ENCODE data around the gene CEPT1. TPM values are rescaled to one million over a fixed set of nuclear protein-coding genes. Genes with fewer than 3 reads are reported as not detected.
A peak's percentile ranks its signal among the peaks of the same experiment; 100 is the strongest.

Gene CEPT1
- total and polyA plus RNA-seq, 2 donors from 2014 or later: 19.2 to 35.7 TPM

GRCh38 chr1:111133866-111134265 is 6.2 kb upstream of the CEPT1 start:
- intact Hi-C loops (cut with DNase I): no loop called here
- Histone ChIP-seq H3K4me1 (ENCODE audit: control insufficient read depth in 2 of 3, insufficient read depth in 2 of 3, low read depth in 1 of 3, low read length in 3 of 3) (peaks cover 0 to 3% (median 0%) of the 10 kb centered on the region in 3 donors), H3K4me3 (ENCODE audit: low read length in 3 of 3) (no peak overlapping the region), H3K27ac (ENCODE audit: low read depth in 2 of 2, low read length in 2 of 2) (no peak overlapping the region), H3K9me3 (ENCODE audit: control insufficient read depth in 2 of 3, insufficient read depth in 1 of 3, low read length in 3 of 3) (no peaks in the 10 kb centered on the region), H3K36me3 (ENCODE audit: control insufficient read depth in 2 of 3, insufficient read depth in 3 of 3, low read length in 3 of 3) (no peaks in the 10 kb centered on the region), H3K27me3 (ENCODE audit: control insufficient read depth, insufficient read depth, low read length) (no peaks in the 10 kb centered on the region), H3K9ac (ENCODE audit: low read length in 3 of 3) (no peak overlapping the region)
- FAIRE-seq (no peak), DNase-seq (no peak)
- no peak for TF ChIP-seq CTCF (IDR thresholded peaks at IDR 0.05; ENCODE audit: borderline replicate concordance, extremely low read depth, insufficient read depth)

GRCh38 chr1:111139324-111139955 is 583 bp upstream of the CEPT1 start:
- intact Hi-C loops (cut with DNase I): no loop called here
- Histone ChIP-seq H3K36me3 (ENCODE audit: control insufficient read depth in 2 of 3, insufficient read depth in 3 of 3, low read length in 3 of 3) (no peaks in the 10 kb centered on the region), H3K4me3 (ENCODE audit: low read length in 3 of 3) (peak overlapping the region; percentile 84 to 98 (median 96)), H3K27me3 (ENCODE audit: control insufficient read depth, insufficient read depth, low read length) (no peaks in the 10 kb centered on the region), H3K9ac (ENCODE audit: low read length in 3 of 3) (peak overlapping the region; percentile 82 to 92 (median 86)), H3K9me3 (ENCODE audit: control insufficient read depth in 2 of 3, insufficient read depth in 1 of 3, low read length in 3 of 3) (no peaks in the 10 kb centered on the region), H3K27ac (ENCODE audit: low read depth in 2 of 2, low read length in 2 of 2) (peak overlapping the region; percentile 90 to 96), H3K4me1 (ENCODE audit: control insufficient read depth in 2 of 3, insufficient read depth in 2 of 3, low read depth in 1 of 3, low read length in 3 of 3) (peaks cover 0 to 8% (median 4%) of the 10 kb centered on the region in 3 donors)
- DNase-seq (peak in 3 of 5 donors; percentile 73 to 84 (median 83)), FAIRE-seq (no peak)
- no peak for TF ChIP-seq CTCF (IDR thresholded peaks at IDR 0.05; ENCODE audit: borderline replicate concordance, extremely low read depth, insufficient read depth)

GRCh38 chr1:111140680-111140967 is 601 bp downstream of the CEPT1 start:
- peak in 1 of 5 donors; percentile 60 for DNase-seq
- Histone ChIP-seq H3K4me1 (ENCODE audit: control insufficient read depth in 2 of 3, insufficient read depth in 2 of 3, low read depth in 1 of 3, low read length in 3 of 3) (peaks cover 0 to 8% (median 4%) of the 10 kb centered on the region in 3 donors), H3K36me3 (ENCODE audit: control insufficient read depth in 2 of 3, insufficient read depth in 3 of 3, low read length in 3 of 3) (no peaks in the 10 kb centered on the region), H3K27me3 (ENCODE audit: control insufficient read depth, insufficient read depth, low read length) (no peaks in the 10 kb centered on the region), H3K9me3 (ENCODE audit: control insufficient read depth in 2 of 3, insufficient read depth in 1 of 3, low read length in 3 of 3) (no peaks in the 10 kb centered on the region), H3K4me3 (ENCODE audit: low read length in 3 of 3) (peak overlapping the region; percentile 84 to 98 (median 96)), H3K9ac (ENCODE audit: low read length in 3 of 3) (peak overlapping the region; percentile 82 to 92 (median 86)), H3K27ac (ENCODE audit: low read depth in 2 of 2, low read length in 2 of 2) (peak overlapping the region; percentile 90 to 96)
- TF ChIP-seq CTCF (IDR thresholded peaks at IDR 0.05; ENCODE audit: borderline replicate concordance, extremely low read depth, insufficient read depth): no peak
- FAIRE-seq: no peak
- intact Hi-C loops (cut with DNase I): no loop called here
